Skeletal muscle cell (primary cell): Measurements from ENCODE around the gene CFAP61.

Experiments used
- DNase-seq: peaks from one replicate; pipeline ENCODE4 v3.0.0-alpha.2; 2010; ENCODE audit warnings: low read depth
- H3K4me3 ChIP-seq: 2 replicates; pipeline ENCODE4 v1.5.1; 2011; ENCODE audit warnings: low read depth, mild to moderate bottlenecking, control low read depth, low read length, moderate library complexity

Gene CFAP61

DNA sequence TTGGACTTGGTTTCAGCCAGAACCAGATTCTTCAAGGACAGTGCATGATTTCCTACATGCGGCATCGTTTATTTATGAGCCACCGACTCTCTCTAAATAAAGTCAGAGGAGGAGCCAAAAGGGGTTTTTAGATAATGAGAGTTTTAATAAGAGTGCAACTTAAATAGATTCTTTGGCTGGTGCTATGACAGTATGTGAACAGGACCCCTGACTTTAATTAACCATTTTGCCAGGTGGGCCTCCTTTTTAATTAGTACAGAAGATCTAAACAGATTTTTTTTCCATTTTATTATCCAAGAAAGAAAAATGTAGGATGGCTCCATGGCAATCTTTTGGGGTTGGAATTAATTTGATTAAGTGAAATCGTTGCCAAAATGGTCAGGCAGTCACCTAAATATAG is 240.8 kb downstream of the CFAP61 start:
- DNase-seq: no peak
- H3K4me3 ChIP-seq: no peak overlapping the region

- no peak for DNase-seq
- H3K4me3 ChIP-seq: no peak overlapping the region
These were observed 241.5 kb downstream of the CFAP61 start for GRCh38 chr20:20293691-20294385.

DNA sequence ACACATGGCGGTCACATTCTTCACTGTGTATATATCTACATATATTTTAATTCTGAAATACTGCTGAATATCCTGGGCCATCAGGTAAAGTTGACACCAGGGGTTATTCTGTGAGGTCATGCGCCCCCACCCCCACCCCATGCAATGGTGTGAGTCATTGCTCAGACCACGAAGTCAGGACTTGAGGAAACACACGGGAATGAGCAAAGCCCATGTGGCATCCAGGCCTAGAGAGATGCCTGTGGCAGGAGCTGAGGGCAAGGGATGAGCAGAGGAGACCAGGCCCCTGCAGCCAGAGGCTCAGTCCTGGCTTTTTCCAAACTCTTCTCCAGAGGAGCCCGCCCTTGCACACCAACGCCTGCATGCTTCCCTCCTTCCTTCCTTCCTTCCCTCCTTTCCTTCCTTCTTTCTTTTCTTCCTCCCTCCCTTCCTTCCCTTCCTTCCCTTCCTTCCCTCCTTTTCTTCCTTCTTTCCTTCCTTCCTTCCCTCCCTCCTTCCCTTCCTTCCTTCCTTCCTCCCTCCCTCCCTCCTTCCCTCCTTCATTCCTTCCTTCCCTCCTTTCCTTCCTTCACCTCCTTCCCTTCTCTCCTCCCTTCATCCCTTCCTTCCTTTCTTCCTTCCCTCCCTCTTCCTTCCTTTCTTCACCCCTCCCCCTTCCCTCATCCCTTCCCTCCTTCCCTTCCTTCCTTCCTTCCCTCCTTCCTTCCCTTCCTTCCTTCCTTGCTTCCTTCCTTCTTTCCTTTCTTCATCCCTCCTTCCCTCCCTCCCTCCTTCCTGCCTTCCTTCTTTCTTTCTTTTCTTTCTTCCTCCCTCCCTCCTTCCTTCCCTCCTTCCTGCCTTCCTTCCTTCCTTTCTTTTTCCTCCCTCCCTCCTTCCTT is 243.5 kb downstream of the CFAP61 start:
- DNase-seq: no peak
- no peak overlapping the region for H3K4me3 ChIP-seq

DNA sequence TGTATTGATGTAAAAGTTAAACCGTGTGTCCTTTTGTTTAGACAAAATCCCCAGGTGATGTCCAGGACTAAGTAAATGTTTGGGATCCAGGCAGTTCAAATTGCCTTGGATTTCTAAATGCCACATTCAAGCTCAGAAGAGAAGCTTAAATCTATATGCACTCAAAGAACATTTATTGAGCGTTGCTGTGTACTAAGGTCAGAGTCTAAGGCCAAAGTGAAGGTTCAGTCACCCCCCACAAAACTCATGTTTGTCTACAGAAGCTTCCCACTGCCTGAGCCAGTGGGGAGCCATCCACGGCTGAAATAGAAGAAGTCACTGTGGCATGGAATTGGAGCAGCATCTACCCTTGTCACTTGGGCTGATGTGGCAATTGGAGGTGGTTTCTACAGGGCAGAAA is 244.8 kb downstream of the CFAP61 start:
- DNase-seq: no peak
- H3K4me3 ChIP-seq: no peak overlapping the region

- no peak for DNase-seq
- H3K4me3 ChIP-seq: no peak overlapping the region
These were observed 245.4 kb downstream of the CFAP61 start for GRCh38 chr20:20297752-20298151.

DNA sequence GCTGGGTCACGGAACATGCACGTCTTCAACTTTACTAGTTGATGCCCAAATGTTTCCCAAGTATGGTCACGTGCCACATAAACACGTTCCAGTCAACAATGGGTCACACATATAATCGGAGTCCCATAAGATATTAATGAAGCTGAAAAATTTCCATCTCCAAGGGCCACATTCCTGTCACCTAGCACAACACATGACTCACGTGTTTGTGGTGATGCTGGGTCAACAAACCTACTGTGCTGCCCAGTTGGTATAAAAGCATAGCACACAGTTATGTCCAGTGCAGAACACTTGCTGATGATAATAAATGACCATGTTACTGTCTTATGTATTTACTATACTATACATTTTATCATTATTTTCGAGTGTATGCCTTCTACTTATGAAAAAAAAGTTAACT is 247.6 kb downstream of the CFAP61 start:
- H3K4me3 ChIP-seq: no peak overlapping the region
- no peak for DNase-seq

DNA sequence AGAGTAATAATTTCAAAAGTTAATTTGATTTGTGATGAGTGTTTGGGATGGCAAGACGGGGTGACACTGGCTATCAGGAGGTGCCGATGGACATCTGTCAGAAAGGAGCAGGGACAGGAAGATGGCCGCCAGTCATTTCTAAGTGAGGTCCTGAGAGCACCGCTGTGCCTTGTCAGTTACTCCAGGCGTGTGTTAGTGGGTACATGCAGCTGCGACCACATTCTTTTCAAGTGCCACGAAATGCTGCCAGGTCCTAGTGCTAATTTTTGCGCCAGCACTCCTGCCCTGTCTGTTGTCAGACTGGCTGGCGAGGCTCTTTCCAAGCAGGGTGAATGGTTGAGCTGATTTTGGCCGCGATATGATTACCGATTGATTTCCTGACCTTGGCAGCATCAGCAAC is 251.0 kb downstream of the CFAP61 start:
- H3K4me3 ChIP-seq: no peak overlapping the region
- no peak for DNase-seq

GRCh38 chr20:20303742-20304141 is 251.4 kb downstream of the CFAP61 start:
- no peak overlapping the region for H3K4me3 ChIP-seq
- DNase-seq: no peak

DNA sequence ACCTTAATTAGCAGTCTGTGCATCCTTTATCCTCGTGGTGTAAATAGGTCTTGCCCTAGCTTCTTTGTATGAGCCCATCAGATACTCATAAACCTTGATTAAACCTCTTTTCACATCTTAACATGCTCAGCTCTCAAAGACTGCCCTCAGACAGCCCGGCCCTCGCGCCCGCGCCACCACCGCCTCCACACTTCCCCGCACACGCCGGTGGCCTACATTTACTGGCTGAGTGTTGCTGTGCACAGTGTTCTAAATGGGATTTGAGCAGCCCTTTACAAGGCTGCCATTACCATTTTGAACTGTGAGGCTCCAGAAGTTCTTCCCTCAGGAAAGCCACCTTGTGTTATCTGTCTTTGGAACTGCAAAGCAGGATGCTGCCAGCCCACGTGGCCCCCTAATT is 252.6 kb downstream of the CFAP61 start:
- DNase-seq: no peak
- H3K4me3 ChIP-seq: no peak overlapping the region

GRCh38 chr20:20312562-20312961 is 260.2 kb downstream of the CFAP61 start:
- DNase-seq: no peak

GRCh38 chr20:20317195-20317594 is 264.9 kb downstream of the CFAP61 start:
- no peak for DNase-seq
- H3K4me3 ChIP-seq: no peak overlapping the region

More at GRCh38 chr20:20312562-20312961, 260.2 kb downstream of the CFAP61 start:
- H3K4me3 ChIP-seq: no peak overlapping the region

GRCh38 chr20:20317621-20318364 is 265.5 kb downstream of the CFAP61 start:
- DNase-seq: no peak
- H3K4me3 ChIP-seq: no peak overlapping the region

DNA sequence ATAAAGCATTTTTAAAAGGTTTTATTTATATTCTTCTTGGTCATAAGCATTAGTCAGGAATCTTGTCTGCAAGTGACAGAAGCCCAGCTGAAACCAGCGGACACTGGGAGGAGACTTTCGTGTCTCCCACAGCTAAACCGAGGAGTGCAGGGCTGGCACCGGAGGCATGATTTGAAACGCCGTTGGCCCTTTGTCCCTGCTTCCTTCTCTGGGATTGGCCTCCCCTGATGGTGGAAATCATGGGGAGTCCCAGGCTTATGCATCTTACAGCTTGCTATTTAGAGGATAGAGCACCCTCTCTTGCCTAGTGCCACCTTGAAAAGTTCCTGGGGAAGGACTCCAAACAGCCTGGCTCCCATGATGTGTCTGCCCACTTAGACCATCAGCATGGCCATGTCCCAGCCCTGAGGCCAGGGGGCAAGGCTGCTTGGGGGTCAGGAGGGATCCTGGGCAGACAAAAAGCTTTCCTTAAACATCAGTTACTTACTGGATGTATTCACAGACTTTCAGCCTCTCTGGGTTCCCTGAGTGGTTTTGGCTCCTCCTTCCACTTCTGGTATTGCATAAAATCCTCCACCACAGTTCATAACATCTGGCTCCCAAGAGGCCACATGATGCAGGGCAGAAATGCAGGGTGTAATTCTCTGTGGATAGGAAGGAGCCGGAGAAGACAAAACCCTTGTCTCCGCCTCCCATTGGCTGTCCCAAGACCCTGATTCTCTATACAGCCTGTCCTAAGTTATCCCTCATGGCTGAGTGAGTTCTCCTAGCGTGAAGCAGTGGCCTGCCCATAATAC is 266.2 kb downstream of the CFAP61 start:
- no peak for DNase-seq
- H3K4me3 ChIP-seq: no peak overlapping the region

GRCh38 chr20:20321134-20321533 is 268.8 kb downstream of the CFAP61 start:
- no peak for DNase-seq
- H3K4me3 ChIP-seq: no peak overlapping the region

- no peak overlapping the region for H3K4me3 ChIP-seq
- no peak for DNase-seq
These were observed 269.6 kb downstream of the CFAP61 start for GRCh38 chr20:20321917-20322316.

DNA sequence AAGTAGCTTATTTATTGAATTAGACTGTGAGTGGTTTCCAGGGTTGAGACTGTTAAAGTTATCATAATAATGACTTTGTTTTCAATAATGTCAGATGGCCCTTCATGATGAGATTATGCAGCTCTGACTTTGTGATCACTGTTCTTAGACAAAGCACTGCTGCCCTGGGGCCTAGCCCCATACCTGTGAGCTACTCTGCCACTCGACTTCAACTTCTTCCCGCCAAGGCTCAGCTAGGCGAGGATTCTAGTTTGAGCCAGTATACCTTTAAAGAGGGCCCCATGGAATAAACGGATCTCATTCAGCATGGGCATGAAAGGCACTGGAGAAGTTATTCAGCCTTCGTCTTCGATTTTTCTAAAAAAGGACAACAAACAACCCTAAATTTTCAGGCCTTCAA is 270.6 kb downstream of the CFAP61 start:
- DNase-seq: no peak
- no peak overlapping the region for H3K4me3 ChIP-seq

- H3K4me3 ChIP-seq: no peak overlapping the region
- no peak for DNase-seq
These were observed 275.4 kb downstream of the CFAP61 start for GRCh38 chr20:20327746-20328145.

DNA sequence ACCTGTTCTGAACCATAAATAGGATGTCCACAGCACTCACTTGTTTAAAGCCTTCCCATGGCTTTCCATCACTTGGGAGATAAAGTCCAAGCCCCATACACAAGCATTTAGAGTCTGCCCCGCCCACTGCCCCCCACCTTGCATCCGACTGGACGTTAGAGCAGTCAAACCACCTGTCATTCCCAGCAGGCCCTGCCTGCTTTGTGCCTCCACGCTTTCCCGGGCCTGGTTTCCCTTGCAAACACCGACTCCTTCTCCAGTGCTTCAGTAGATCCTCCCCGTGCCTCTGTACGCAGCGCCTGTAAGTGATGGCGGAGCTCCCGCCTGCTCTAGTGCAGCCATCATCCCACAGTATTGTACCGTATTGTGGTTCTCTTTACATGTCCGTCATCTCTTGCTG is 277.2 kb downstream of the CFAP61 start:
- no peak overlapping the region for H3K4me3 ChIP-seq
- DNase-seq: no peak

DNA sequence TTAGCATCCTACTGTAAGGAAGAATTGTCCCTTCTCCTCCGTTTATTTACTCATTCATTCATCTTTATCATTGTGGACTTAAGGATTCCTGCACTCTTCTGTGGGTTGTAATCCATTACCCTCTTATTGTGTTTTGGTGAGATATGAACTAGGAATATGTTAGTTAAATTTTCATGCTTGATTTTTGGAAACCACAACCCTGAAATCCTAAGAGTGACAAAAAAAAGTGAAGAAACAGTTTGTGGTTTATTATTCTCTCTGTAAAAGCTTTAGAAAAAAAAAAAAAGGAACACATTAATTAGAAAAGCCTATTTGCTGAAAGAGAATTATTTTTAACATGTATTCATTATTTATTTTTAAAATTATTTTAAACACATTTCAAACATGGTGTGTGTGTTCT is 278.8 kb downstream of the CFAP61 start:
- no peak overlapping the region for H3K4me3 ChIP-seq
- no peak for DNase-seq
